HepG2 (cell line): ENCODE data around the gene CYBC1. TPM values are rescaled to one million over a fixed set of nuclear protein-coding genes. Genes with fewer than 3 reads are reported as not detected.

Source experiments
- CBFB ChIP-seq: sonication (generic); formaldehyde crosslinking; IDR thresholded peaks from 2 replicates; pipeline ENCODE4 v1.4.0; 2020; ENCODE audit warnings: missing genetic modification reagents
- CCAR2 ChIP-seq: fragments of 200-400 bp; formaldehyde crosslinking; optimal IDR thresholded peaks from 2 replicates; pipeline ENCODE3; 2018; ENCODE audit warnings: low read depth, mild to moderate bottlenecking, low read length, moderate library complexity
- FOXK1 ChIP-seq: sonication (generic); formaldehyde crosslinking; IDR thresholded peaks from 2 replicates; pipeline ENCODE4 v1.4.0; 2020; ENCODE audit warnings: low read depth, missing genetic modification reagents, borderline replicate concordance
- HHEX ChIP-seq: IDR thresholded peaks from 2 replicates; pipeline ENCODE4 v1.6.1; 2016; ENCODE audit warnings: control low read depth
- PAF1 ChIP-seq: IDR thresholded peaks from 2 replicates; pipeline ENCODE4 v1.6.1; 2016; ENCODE audit warnings: missing genetic modification reagents, missing compliant biosample characterization
- RAD51 ChIP-seq: fragments of 450-650 bp; IDR thresholded peaks from 2 replicates; pipeline ENCODE4 v1.6.1; 2016; ENCODE audit warnings: borderline replicate concordance
- RBAK ChIP-seq: sonication (generic); formaldehyde crosslinking; IDR thresholded peaks from 2 replicates; pipeline ENCODE4 v1.5.1; 2020; ENCODE audit warnings: mild to moderate bottlenecking, missing genetic modification reagents
- RFXAP ChIP-seq: sonication (generic); formaldehyde crosslinking; IDR thresholded peaks from 2 replicates; pipeline ENCODE4 v1.4.0; 2020; ENCODE audit warnings: missing genetic modification reagents, borderline replicate concordance
- YY1 ChIP-seq: IDR thresholded peaks from 2 replicates; pipeline ENCODE4 v1.6.1; 2011; ENCODE audit warnings: low read length, low read depth, moderate library complexity, mild to moderate bottlenecking; ENCODE audit not compliant: insufficient read depth, insufficient replicate concordance
- ZNF557 ChIP-seq: sonication (generic); formaldehyde crosslinking; IDR thresholded peaks from 2 replicates; pipeline ENCODE4 v1.4.0; 2020; ENCODE audit warnings: missing genetic modification reagents
- ZNF775 ChIP-seq: sonication (generic); formaldehyde crosslinking; IDR thresholded peaks from 2 replicates; pipeline ENCODE4 v1.4.0; 2020; ENCODE audit warnings: missing genetic modification reagents, mild to moderate bottlenecking, moderate library complexity, borderline replicate concordance
- polyA plus RNA-seq, 8 experiments: library from polyadenylated mRNA; depleted of rRNA in 3 of 8; stranded (reverse) in 7 of 8; unstranded in 1 of 8; fragments of >200 nt; fragmentation: Illumina TruSeq in 4 of 8; extraction: Trizol in 4 of 8; gene quantifications; 2 replicates each; pipeline versions ENCODE4 v1.2.1 to v1.2.3, GENCODE V29; 2011 to 2016; ENCODE audit warnings: low read depth in 4 of 8, missing spikeins in 1 of 8, mixed read lengths in 1 of 8; ENCODE audit not compliant: insufficient read depth in 1 of 8
- total RNA-seq, 5 experiments: library from RNA; depleted of rRNA; stranded (reverse); fragments of >200 nt; fragmentation: Illumina TruSeq; extraction: Trizol; gene quantifications; 2 replicates each; pipeline ENCODE4 v1.2.3, GENCODE V29; 2016; ENCODE audit warnings: low read depth in 1 of 5
- TF ChIP-seq, protein P1 (sequence below): sonication (generic); formaldehyde crosslinking; IDR thresholded peaks from 2 replicates; pipeline ENCODE4 v1.4.0; 2020; ENCODE audit warnings: missing genetic modification reagents, borderline replicate concordance
- TF ChIP-seq, protein P2 (sequence below): sonication (generic); formaldehyde crosslinking; IDR thresholded peaks from 2 replicates; pipeline ENCODE4 v1.5.1; 2020; ENCODE audit warnings: mild to moderate bottlenecking, missing genetic modification reagents, borderline replicate concordance
- TF ChIP-seq, protein P3 (sequence below): sonication (generic); formaldehyde crosslinking; IDR thresholded peaks from 2 replicates; pipeline ENCODE4 v1.5.0; 2020; ENCODE audit warnings: missing genetic modification reagents, mild to moderate bottlenecking, borderline replicate concordance
- TF ChIP-seq, protein P4 (sequence below): sonication (generic); formaldehyde crosslinking; IDR thresholded peaks from 2 replicates; pipeline ENCODE4 v1.5.0; 2020; ENCODE audit warnings: missing genetic modification reagents, mild to moderate bottlenecking, borderline replicate concordance

CYBC1 gene
- total and polyA plus RNA-seq, 2 of the 13 experiments (the other 11 are each of a cell fraction or from before 2014, with no cell fraction given), result 43.4 to 44.1 TPM

- TF ChIP-seq, protein P1, sequence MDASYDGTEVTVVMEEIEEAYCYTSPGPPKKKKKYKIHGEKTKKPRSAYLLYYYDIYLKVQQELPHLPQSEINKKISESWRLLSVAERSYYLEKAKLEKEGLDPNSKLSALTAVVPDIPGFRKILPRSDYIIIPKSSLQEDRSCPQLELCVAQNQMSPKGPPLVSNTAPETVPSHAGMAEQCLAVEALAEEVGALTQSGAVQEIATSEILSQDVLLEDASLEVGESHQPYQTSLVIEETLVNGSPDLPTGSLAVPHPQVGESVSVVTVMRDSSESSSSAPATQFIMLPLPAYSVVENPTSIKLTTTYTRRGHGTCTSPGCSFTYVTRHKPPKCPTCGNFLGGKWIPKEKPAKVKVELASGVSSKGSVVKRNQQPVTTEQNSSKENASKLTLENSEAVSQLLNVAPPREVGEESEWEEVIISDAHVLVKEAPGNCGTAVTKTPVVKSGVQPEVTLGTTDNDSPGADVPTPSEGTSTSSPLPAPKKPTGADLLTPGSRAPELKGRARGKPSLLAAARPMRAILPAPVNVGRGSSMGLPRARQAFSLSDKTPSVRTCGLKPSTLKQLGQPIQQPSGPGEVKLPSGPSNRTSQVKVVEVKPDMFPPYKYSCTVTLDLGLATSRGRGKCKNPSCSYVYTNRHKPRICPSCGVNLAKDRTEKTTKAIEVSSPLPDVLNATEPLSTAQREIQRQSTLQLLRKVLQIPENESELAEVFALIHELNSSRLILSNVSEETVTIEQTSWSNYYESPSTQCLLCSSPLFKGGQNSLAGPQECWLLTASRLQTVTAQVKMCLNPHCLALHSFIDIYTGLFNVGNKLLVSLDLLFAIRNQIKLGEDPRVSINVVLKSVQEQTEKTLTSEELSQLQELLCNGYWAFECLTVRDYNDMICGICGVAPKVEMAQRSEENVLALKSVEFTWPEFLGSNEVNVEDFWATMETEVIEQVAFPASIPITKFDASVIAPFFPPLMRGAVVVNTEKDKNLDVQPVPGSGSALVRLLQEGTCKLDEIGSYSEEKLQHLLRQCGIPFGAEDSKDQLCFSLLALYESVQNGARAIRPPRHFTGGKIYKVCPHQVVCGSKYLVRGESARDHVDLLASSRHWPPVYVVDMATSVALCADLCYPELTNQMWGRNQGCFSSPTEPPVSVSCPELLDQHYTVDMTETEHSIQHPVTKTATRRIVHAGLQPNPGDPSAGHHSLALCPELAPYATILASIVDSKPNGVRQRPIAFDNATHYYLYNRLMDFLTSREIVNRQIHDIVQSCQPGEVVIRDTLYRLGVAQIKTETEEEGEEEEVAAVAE, result no peak
- TF ChIP-seq RAD51 (no peak), FOXK1 (0 out of 2 replicates have a peak, but pooled peaks have one; percentile 15), RBAK (0 out of 2 replicates have a peak, but pooled peaks have one; percentile 31), CBFB (CRISPR knock-in tag) (no peak; the same call in 1 of the 2 replicates), ZNF557 (CRISPR knock-in tag) (no peak), RFXAP (no peak), PAF1 (no peak), CCAR2 (no peak), HHEX (CRISPR knock-in tag) (no peak), ZNF775 (CRISPR knock-in tag) (no peak), YY1 (no peak)
- TF ChIP-seq, protein P2, sequence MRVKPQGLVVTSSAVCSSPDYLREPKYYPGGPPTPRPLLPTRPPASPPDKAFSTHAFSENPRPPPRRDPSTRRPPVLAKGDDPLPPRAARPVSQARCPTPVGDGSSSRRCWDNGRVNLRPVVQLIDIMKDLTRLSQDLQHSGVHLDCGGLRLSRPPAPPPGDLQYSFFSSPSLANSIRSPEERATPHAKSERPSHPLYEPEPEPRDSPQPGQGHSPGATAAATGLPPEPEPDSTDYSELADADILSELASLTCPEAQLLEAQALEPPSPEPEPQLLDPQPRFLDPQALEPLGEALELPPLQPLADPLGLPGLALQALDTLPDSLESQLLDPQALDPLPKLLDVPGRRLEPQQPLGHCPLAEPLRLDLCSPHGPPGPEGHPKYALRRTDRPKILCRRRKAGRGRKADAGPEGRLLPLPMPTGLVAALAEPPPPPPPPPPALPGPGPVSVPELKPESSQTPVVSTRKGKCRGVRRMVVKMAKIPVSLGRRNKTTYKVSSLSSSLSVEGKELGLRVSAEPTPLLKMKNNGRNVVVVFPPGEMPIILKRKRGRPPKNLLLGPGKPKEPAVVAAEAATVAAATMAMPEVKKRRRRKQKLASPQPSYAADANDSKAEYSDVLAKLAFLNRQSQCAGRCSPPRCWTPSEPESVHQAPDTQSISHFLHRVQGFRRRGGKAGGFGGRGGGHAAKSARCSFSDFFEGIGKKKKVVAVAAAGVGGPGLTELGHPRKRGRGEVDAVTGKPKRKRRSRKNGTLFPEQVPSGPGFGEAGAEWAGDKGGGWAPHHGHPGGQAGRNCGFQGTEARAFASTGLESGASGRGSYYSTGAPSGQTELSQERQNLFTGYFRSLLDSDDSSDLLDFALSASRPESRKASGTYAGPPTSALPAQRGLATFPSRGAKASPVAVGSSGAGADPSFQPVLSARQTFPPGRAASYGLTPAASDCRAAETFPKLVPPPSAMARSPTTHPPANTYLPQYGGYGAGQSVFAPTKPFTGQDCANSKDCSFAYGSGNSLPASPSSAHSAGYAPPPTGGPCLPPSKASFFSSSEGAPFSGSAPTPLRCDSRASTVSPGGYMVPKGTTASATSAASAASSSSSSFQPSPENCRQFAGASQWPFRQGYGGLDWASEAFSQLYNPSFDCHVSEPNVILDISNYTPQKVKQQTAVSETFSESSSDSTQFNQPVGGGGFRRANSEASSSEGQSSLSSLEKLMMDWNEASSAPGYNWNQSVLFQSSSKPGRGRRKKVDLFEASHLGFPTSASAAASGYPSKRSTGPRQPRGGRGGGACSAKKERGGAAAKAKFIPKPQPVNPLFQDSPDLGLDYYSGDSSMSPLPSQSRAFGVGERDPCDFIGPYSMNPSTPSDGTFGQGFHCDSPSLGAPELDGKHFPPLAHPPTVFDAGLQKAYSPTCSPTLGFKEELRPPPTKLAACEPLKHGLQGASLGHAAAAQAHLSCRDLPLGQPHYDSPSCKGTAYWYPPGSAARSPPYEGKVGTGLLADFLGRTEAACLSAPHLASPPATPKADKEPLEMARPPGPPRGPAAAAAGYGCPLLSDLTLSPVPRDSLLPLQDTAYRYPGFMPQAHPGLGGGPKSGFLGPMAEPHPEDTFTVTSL (CRISPR knock-in tag), result no peak
- TF ChIP-seq, protein P3, sequence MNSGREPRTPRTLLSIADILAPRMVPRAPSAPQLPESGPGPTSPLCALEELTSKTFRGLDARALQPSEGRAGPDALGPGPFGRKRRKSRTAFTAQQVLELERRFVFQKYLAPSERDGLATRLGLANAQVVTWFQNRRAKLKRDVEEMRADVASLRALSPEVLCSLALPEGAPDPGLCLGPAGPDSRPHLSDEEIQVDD (CRISPR knock-in tag), result no peak
- TF ChIP-seq, protein P4, sequence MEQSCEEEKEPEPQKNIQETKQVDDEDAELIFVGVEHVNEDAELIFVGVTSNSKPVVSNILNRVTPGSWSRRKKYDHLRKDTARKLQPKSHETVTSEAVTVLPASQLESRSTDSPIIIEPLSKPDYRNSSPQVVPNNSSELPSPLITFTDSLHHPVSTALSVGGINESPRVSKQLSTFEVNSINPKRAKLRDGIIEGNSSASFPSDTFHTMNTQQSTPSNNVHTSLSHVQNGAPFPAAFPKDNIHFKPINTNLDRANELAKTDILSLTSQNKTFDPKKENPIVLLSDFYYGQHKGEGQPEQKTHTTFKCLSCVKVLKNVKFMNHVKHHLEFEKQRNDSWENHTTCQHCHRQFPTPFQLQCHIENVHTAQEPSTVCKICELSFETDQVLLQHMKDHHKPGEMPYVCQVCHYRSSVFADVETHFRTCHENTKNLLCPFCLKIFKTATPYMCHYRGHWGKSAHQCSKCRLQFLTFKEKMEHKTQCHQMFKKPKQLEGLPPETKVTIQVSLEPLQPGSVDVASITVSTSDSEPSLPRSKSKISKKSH (CRISPR knock-in tag), result no peak
Observed at GRCh38 chr17:82412535-82413520, 37.7 kb downstream of the CYBC1 start (continued).
